NCI-H187 (cell line): ENCODE measurements around the gene RASGRF2.
"Not testable (repeated sequence)": the region's sequence is repeated elsewhere in the genome, so short reads cannot be mapped to it uniquely, and the experiment has no call there.

Source experiments
- DNase-seq, 2 experiments: peaks; one replicate each; lab custom pipeline; 2025; lab: John Stamatoyannopoulos, UW

RASGRF2 gene

GRCh38 chr5:81075041-81075440, 114.9 kb downstream of the RASGRF2 start:
- DNase-seq, result no peak

DNA sequence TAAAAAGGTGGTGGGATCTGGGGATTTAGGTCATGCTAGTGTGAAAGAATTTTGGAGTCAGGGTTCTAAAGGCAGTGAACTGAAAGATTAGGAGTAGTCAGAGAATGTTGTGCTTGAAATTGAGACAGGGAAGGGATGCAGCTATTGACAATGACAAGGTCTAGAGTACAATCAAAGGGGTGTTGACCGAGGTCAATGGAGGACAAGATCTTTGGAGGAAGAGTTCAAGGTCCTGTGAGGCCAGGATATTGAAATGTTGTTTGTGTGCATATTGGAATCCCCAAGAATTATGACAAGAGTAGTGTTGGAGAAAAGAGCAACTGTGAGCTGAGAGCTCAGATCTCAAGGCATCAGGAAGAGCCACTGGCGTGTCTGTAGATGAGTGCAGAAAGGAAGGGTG, 116.9 kb downstream of the RASGRF2 start:
- no peak for DNase-seq

DNA sequence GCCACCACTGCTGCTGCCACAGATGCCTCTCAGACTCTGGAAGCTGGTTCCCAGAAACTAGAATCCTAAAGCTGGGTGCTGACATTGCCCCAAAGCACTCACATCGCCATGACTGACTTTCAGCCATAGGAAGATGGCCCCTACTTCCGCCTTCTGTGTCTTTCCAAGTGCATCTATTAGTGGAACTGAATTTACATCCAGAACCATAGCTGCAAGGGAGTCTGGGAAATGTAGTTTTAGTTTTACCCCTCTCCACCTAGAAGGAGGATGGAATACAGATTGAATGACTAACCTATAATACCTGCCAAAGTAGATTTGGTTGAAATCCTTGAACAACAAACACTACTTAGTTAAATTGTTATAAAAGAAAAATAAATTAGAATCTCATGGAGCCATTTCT, 118.8 kb downstream of the RASGRF2 start:
- DNase-seq, result no peak

GRCh38 chr5:81080809-81081460, 120.8 kb downstream of the RASGRF2 start:
- no peak for DNase-seq

DNA sequence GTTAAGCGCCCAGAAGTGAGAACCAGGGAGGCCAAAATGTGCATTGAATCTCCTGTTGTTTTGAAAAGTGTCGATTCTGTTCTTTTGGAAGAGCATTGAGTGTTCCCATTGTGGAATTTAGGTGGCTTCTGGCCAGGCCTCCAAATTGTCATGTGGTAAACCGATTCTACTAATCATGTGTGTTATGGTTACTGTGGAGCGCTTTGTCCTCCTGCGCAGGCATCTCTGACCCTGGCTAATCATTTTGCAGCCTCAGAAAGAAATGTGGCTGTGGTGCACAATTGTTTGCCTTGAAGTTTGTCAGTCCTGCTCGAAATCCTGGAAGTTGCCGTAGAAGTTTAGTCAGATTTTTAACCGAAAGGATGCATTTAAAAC, 121.3 kb downstream of the RASGRF2 start:
- no peak for DNase-seq

DNA sequence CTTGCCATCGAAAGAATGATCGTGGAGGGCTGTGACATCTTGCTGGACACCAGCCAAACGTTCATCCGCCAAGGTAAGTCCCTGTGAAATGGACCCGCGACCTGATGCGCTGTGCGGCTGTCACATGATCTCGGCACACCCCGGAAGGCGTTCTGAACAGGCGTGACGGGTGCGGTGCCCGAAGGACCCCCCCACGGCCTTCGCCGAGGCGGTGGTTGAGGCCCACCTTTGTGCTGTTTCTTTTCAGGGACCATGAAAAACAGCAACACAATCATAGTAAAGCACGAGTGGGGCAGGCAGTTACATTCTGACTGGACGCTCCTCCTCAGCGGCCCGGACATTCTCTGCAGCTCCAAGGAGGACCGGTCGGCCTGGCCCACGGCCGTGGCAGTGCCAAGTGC, 126.7 kb downstream of the RASGRF2 start:
- no peak for DNase-seq

GRCh38 chr5:81091199-81091598, 131.0 kb downstream of the RASGRF2 start:
- no peak for DNase-seq

- DNase-seq, result no peak
Measured at GRCh38 chr5:81093536-81094196, 133.5 kb downstream of the RASGRF2 start.

GRCh38 chr5:81095835-81096234, 135.7 kb downstream of the RASGRF2 start:
- DNase-seq, result no peak

DNA sequence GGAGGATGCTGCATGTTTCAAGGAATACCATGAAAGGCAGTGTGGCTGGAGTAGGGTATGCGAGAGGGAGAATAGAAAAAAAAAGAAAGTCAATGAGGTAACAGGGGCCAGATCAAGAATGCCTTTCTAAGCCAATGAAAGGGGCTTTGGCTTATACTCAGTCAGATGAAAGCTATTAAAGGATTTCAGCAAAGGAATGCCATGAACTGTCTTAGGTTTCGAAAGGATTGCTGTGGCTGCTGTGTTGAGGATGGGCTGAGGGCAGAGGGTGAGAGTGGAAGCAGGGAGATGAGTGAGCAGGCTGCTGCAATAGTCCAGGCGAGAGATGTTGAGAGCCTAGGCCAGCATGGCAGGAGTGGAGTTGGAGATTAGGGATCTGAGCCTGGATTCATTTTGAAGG, 137.6 kb downstream of the RASGRF2 start:
- DNase-seq, result no peak

GRCh38 chr5:81105261-81105877, 145.2 kb downstream of the RASGRF2 start:
- no peak for DNase-seq

DNA sequence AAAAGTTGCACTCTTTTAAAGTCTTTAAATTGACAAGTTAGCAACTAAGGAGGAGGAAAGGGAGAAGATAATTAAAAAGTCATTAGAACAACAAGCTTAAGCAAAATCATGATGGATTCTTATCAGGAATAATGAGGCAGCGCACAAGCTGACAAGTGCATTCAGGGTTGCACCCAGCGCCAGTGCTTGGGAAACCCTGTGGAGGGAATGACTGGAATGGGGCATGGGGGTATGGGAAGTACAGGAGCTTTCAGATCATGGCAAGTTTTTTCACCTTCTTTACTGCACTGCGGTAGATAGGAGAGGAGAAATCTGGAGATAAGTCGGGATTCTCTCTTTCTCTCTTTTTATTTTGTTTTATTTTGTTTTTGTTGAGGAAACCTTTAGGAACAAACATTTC, 155.1 kb downstream of the RASGRF2 start:
- no peak for DNase-seq

DNA sequence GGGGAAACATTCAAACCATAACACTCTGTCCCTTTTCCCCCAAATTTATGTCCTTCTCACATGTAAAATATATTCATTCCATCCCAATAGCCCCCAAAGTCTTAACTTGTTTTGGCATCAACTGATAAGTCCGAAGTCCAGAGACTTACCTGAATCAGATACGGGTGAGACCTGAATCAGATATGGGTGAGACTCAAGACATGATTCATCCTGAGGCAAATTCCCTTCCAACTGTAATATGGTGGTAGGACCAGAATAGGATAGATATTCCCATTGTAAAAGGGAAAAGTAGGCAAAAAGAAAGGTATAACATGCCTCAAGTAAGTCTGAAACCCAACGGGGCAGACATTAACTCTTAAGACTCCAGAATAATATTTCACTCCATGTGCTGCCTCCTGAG, 157.4 kb downstream of the RASGRF2 start:
- DNase-seq, result no peak

DNA sequence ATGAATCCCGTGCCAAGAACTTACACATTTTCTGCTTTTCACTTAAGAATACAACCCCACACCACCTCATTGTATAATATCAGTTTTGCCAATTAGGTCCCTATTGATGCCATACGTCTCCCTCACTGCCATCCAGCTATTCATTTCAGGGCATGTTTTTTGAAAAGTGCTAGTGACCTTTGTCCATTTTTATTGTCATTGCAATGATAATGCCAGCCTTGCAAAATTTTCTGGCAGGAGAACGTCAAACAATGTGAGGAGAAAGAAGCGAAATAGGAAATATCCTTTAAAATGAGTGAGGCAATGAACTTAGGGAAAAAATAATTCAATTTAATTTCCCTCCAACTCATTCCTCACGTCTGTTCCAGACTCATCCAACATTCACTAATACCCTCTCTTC, 161.1 kb downstream of the RASGRF2 start:
- DNase-seq, result no peak

DNA sequence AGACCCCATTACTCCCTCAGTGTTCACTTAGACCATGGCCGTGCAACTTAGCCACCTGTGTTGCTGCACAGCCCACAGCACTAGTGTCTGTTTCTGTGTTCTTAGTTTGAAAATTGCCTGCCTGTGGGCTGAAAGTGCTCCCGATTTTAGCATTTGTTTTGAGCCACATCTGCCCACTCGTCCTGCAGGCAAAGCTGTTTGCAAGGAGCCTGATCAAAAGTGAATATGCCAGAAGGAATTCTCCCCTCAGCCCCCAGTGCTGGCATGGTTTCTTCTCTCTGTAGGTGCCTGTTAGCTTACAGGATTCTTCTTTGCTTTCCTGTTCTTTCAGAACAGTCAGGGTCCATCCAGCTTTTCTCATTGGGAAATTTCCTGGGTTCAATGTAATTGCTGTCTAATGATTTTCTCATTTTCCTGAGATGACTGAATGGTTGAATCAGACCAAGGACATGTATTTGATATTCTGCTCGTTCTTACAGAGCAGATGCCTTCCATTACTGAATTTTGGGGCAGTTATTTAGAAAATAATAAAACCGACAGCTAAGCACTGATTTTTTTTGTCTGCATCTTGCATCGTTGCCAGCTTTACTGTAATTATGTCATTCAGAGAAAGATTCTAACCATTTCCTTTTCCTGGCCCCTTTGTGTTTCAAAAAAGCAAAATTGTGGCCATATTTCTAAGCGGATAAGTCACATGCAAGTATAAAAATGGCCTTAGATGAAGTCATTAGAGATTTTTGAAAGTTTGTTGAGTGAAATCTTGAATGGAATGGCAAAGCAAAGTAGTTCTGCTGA, 161.9 kb downstream of the RASGRF2 start:
- DNase-seq, result no peak

- DNase-seq, result not testable (repeated sequence)
Measured at GRCh38 chr5:81124689-81125088, 164.5 kb downstream of the RASGRF2 start.

DNA sequence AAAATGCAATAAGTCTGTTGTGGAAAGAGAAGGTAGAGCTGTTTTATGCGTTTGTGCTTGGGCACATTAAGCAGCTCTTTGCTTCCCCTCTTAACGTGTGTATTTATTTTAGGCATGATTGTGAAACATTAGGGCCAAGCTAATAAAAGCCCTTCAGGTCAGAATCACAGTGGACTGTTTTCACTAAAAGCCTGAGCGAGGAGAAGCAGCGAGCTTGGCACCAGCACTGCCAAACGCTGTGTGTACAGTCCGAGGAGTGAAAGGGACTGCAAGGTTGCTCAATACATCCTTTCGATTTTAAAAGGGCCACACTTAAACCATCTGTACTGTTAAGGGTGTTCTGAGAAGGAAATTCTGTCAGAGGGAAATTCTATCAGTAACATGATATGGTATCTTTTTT, 165.8 kb downstream of the RASGRF2 start:
- no peak for DNase-seq

DNA sequence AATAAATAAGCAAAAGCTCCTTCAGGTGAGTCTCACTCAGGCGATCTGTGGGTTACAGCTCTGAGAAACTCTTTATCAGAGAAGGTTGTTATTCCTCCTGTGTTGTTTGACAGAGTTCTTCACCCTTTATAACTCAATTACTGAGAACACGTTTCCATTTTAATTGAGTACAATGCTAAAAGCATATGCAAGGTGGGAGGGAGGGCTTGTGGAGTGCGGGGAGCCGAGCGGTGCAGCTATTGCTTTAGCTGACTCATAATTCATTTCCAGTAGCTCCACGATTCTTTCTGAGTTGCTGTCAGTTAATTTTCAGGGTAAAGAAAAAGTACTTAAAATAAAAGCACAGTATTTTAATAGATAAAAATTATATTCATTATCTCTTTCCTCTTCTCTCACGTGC, 168.3 kb downstream of the RASGRF2 start:
- no peak for DNase-seq

GRCh38 chr5:81132381-81132780, 172.2 kb downstream of the RASGRF2 start:
- no peak for DNase-seq

DNA sequence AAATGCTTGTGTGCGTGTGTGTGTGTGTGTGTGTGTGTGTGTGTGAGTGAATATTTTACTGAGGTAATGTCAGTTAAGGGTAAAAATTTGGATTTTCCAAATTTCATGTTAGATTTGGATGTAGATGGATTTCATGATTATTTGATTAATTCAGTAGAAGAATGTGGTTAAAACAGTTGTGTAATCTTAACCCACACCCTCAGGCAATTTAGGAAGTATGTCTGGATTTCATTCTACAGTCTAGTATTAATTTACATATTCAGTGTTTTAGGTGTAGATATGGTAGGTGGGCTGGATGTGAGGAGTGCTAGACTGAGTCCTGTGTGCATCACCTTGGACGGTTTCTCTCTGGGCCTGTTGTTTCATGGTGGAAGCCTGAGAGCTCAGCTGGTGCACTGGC, 173.9 kb downstream of the RASGRF2 start:
- DNase-seq, result no peak

DNA sequence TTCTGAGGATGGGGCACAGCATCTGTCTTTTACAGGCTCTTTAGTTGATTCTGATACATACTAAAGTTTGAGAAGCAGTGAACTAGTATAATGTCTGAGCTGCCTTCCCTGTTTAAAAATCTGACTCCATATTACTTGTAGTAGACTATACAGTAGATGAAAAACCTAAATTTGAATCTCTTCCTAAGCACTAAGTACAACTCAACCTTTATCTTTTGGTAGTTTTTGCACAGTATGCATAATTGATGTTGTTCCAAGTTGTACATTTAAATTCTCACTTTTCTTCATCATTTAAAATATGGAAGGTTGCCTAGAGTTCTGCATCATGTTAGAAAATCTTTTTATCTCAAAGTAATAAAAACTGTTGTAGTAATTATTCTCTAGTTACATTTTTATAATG, 174.4 kb downstream of the RASGRF2 start:
- DNase-seq, result no peak

DNA sequence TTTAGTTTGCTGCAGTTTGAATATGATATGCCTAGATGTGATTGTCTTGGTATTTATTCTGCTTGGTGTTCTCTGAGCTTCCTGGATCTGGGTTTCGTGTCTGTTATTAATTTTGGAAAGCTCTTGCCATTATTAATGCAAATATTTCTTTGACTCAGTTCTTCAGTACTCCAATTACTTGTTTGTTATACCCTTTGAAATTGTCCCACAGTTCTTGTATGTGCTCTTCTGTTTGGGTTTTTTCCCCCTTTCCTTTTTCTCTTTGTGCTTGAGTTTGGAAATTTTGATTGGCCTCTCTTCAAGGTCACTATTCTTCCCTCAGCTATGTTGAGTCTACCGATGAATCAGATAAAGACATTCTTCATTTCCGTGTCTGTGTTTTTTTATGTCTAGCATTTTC, 176.4 kb downstream of the RASGRF2 start:
- DNase-seq, result no peak

GRCh38 chr5:81137833-81138232, 177.7 kb downstream of the RASGRF2 start:
- DNase-seq, result no peak
